Stimulated activated CD8-positive, alpha-beta memory T cell treated with anti-CD3 and anti-CD28 coated beads, Interleukin-15, amount 100 ng/mL, for 48 hours (primary cell): ENCODE measurements around the gene MYZAP.

Experiments
- DNase-seq, 2 donors: peaks; one replicate each; pipeline ENCODE4 v3.0.0-alpha.2; 2020; ENCODE audit warnings: low read depth in 2 of 2

The MYZAP gene

DNA sequence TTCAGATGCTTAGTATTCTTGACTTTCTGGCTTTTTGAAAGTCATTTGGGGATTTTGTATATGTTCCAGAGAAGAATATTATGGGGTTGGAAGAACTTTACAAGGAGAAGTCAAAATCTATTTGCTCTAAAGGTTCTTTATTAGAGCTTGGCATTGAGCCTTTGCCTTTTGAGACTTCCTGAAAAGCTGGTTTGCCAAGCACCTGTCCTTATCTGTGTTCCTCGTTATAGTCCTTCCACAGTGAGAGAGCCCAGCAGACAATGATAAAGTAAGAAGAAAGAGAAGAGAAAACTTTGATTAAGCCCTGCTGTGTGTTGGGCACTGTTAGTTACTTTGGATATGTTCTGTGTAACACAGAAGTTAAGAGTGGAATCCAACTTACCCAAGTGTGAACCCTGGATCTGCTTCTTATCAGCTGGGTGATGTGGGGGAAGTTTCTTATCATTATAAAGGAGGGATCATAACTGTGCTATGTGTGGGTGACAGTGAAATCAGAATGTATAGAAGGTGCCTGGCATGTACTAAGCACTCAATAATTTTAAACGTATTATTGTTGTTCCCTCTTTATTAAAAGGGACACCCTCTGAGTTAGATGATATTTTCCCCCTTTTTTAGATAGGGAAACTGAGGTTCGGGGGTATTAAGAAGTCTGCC, 70.5 kb downstream of the MYZAP start:
- no peak for DNase-seq

DNA sequence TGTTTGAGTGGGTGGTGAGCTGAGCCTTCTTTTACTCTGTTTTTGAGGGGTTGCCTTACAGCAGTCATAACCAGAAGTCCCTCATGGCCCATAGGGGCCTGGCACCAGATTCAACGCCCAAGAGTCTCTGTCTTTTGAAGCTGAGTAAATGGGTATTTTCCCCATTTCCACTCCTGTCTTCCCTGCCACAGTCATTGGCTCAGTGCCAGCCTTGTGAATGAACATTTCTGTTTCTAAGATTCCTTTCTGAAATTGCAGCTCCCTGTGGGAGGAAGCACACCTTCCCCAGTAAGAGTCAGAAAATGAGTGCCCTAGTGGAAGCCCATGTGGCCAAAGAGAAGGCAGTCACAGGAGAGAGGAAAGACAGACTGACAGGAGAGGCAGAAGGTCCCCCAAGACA, 71.1 kb downstream of the MYZAP start:
- no peak for DNase-seq

DNA sequence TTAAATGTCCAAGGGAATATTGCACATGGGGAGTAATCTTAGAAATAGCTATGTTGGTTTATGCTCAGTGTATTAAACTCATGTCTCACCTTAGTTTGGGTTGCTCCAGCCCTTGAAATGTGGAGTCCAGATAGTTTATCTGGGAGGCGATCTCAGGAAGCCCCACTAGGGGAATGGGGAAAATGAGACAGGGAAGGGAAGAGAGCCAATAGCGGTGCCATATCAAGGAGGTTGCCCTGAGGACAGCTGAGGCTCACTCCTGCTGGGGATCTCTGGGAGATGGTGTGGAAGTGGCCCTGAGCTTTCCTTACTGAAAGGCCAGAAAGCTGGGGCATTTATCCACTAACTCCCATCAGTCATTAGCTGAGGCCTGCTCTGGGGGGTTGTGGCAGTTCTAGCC, 71.6 kb downstream of the MYZAP start:
- no peak for DNase-seq

DNA sequence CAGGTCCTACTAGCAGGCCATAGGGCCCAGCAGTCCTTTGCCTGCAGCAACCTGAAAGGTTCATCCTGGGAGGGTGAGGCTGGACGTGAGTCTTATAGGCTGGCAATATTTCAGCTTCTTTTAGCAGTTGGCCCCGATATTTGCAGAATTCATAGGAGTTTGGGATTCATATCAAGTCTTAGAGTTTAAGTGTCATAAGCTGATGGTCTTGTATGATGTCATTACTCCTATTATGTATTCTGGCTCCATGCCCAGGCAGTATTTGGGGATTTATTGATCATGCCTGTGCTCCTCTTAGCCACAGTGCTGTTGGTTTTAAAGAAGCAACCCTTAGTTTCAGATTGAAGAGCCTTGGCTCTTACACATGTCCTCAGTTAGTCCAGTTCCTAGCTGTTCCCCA, 73.5 kb downstream of the MYZAP start:
- DNase-seq, result no peak

DNA sequence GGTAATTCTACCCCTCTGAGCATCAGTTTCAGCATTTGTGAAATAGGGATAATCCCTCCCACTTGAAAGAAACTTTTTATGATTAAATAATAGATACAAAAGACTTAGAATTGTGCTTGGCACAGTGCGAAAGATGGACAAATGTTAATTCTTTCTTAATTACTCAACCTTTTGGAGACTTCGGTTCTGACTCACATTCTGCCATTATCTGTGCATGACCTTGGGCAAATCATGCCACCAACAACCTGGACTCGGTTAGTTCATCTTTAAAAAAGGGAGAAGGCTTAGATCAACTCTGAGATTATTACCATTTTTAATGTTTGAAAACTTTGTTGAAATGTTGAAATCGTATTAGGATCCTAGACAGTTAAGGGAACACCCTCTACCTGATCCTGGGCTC, 74.2 kb downstream of the MYZAP start:
- DNase-seq, result no peak

DNA sequence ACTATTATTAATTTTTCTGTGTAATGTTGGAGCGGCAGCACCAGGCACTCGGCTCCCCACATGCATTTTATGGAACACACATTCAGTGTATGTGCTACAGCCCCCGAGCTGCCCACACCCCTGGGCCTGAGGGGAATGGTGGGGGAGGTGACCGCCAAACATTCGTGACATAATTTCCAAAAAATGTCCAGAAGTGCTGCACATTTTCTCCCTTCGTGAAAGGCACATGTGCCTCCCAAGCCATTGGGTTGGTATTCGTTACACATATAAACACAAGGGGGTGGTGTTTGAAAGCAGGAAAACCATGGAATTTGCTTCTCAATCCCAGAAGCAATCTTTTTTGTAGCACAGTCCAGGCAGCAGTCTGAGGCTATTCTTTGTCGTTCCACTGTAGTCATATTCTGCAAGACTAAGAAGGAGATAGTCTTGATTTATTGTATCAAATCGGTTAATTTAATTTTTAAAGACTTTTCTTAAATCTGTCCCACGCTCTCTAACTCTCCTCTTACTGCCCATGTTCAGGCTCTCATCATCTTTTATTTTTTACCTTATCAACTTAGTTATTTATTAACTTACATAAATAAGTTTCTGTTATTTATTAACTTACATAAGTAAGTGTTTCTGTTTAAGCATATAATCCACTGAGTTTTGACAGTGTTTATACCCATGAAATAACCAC, 75.6 kb downstream of the MYZAP start:
- DNase-seq, result no peak

DNA sequence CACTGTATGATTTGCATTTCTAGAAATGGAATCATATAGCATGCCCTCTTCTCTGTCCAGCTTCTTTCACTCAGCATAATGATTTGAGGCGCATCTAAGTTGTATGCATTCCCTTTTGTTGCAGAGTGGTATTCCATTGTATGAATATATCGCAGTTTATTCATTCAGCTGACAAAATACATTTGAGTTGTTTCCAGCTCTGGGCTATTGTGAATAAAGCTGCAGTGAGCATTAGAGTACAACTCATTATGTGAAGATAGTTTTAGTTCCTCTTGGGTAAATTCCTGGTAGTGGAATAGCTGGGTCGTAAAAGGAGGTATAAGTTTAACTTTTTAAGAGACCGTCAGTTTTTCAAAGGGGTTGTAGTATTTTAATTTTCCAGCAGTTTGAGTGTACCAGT, 76.3 kb downstream of the MYZAP start:
- no peak for DNase-seq

DNA sequence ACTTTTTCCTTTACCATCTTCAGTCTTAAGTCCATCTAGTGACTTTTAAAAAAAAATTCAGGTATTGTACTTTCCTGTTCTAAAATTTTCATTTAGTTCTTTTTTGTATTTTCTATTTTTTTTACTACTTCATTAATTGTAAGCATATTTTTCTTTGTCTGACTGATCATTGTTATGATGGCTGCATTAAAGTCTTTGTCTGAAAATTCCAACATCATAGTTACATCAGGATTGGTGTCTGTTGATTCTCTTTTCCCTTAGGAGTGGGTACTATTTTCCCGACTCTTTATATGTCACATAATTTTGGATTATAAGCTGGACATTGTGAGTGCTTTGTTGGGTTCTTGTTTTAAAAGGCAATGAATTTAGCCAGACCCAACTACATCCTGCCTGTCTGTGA, 79.9 kb downstream of the MYZAP start:
- DNase-seq, result no peak

DNA sequence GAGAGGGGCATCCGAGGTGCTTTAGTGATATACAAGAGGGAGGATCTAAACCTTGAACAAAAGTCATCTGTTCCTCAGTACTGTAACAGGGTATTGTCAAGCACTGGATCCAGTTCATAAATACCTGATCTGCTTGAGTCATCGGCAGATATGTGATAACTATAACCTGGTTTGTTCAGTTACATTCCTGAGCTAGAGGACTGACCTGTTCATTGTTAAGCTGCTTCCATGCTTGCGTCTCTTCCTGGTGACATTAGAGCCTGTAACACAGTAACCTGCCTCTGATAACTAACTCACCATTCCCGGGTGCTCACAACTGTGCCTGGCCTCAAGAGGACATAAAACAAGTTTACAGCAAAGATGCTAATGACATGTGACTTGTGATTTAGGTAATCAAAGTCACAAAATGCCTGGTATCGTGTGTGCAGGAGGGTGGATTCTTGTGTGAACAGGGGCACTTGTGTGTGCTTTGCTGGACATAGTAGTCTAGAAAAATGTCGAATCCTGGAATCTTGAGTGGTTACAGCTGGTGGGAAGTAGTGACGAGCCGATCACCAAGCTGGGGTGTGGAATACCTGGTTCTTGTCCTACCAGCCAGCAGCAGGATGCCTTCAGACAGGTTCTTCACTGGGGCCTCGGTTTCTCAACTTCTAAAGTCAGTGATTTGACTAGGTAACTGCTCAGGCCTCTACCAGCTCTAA, 83.9 kb downstream of the MYZAP start:
- DNase-seq, result no peak

DNA sequence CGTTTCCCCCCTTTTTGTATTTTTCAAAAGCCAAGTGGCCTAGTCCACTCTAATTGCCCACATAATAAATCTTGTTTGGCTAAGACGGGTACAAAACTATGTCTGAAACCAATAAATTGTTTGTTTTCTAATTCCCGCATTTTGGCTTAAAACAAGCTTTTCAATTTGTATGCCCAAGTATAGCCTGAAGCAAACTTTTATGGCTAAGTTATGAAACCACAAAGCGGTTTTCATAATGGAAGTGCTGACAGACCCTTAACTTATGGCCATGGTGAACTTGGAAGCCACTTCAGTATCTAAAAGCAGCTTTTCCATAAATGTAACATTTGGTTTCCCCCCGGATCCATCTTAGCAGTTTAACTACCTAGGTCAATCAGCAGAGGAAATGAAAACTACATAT, 84.9 kb downstream of the MYZAP start:
- no peak for DNase-seq

DNA sequence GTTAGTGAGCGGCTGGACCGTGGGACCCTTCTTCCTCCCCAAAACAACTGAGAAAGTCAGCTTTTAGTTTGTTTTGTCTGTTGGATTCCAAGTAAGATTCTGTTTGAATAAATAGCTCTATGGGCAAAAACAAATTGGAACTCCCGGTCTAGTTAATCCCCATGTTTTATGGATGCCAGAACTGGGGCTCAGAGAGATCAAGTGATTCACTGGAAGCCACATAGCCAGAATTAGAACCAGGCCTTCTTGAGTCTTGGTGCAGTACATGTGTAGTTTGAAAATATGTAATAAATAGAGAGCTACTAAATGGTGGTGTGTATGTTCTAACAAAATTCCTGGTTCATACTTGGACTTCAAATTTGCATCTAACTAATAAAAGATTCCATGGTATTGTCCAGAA, 85.5 kb downstream of the MYZAP start:
- DNase-seq, result no peak

DNA sequence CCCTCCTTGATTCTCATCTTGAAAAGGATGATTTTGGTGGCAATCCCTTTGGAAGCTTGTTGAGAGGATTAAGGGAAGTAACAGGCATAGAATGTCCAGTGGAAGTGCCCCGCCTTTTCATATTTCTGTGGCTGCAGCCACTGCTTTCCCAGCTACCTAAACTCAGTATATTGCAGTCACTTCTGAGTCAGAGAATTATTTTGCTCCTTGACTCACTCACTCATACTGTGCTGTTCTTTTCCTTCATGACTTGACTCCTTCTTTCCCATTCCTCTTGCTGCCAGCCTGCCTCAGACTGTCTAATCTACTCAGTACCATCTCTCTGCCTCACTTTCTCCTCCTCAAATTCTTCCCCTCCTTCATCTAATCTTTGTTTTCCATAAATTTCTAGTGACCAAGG, 88.3 kb downstream of the MYZAP start:
- DNase-seq, result no peak

DNA sequence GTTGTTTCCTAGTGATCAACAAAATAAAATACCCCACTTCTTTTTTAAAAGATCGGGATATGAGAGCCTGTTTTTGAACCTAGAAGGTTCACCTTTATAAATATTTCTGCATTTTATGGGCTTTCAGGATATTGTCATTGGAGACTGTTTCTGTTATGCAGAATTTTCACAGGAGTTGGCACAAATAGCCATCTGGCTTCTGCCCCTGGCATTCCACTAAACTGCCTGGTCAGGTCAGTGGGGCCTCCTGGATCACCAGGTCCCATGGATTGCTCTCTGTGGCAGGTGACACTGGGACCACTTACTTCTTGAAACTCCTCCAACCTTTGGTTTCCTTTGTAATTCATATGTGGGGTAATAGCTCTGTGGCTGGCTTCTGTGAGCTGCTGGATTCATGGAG, 89.3 kb downstream of the MYZAP start:
- DNase-seq, result no peak

DNA sequence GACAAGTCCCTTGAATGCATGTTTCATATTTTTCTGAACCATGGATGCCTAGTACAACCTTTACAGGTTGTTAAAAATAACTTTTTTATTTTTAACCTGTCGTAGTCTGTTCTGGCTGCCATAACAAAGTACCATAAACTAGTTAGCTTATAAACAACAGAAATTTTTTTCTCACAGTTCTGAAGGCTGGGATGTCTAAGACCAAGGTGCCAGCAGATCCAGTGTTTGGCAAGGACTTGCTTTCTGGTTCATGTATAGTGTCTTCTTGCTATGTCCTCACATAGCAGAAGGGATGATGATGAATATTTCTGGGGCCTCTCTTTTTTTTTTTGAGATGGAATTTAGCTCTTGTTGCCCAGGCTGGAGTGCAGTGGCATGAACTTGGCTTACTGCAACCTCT, 91.8 kb downstream of the MYZAP start:
- DNase-seq, result no peak

DNA sequence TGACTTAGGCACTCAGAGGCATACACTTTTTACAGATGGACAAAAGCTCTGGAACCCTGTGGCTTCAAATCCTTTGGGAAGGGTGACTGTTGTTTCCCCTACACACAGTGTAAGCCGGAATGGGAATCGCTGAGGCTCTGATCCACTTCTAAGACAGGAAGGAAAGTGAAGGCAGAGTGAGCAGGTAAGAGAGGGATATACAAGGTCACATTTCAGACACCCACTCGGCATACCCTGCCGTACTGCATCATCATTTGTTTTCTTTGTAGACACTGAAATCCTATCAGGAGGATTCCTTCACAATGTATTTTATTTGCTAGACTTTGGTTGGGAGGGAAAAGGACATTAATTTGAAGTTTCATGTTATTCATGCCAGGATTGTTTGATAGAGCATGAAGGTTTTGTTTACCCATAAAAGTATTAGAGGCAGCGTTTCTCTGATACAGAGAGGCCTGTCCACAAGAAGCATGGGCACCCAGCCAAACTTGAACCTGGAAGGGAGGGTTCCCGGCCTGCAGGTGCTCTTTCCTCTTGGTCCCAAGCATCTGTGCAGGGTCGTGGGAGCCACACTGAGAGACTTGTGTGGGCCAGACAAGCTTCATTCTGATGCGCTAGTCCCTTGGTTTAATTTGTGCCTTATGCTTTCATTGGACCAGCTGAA, 92.9 kb downstream of the MYZAP start:
- DNase-seq, result no peak

DNA sequence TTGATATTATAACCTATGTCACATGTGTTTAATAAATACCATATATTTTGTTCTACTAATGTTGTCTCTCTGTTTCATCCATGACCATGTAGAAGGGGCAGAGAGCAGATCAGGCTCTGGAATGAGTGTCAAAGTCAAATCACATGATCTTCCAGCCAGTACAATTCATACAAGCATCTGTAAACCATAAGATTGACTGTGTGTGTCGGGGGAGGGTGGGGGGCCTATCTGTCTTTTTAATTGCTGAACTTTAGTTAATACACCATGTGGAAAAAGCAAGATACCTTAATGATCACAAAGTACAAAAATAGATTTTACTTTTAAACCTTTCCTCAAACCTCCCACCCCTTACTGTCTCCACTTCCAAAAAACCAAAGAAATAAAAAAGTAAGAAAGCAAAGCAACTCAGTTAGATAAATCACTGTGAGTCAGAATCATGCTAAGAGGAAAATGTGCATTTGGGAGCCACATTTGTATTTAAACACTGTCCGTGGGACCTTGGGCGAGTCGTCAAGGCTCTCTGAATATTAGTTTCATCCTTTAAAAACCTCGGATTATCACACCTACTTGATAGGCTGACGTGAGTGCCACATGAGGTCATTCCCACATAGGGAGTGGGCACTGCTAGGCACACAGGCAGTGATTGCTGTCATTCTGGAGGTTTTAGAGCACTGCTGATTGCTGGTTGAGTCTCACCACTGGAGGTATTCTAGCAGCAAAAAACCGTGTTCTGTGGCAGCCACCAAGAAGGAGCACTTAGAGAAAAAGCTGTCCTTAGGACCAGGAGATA, 93.8 kb downstream of the MYZAP start:
- no peak for DNase-seq

DNA sequence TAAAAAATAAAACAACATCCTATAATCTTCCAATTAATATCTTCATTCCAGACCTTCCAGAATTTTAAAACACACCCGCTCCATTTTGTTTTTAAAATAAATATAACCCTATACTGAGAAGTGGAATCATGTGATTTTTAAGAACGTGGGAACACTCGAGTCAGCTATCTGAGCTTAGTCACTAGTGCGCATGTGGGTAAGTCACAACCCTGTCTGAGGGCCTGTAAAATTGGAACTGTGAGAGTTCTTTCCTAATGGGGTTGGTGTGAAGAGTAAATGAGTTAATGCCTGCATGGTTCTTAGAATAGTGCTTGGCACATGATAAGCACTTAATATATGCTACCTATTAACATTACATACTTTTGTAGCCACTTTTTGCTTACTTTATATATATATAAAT, 95.0 kb downstream of the MYZAP start:
- DNase-seq, result no peak

DNA sequence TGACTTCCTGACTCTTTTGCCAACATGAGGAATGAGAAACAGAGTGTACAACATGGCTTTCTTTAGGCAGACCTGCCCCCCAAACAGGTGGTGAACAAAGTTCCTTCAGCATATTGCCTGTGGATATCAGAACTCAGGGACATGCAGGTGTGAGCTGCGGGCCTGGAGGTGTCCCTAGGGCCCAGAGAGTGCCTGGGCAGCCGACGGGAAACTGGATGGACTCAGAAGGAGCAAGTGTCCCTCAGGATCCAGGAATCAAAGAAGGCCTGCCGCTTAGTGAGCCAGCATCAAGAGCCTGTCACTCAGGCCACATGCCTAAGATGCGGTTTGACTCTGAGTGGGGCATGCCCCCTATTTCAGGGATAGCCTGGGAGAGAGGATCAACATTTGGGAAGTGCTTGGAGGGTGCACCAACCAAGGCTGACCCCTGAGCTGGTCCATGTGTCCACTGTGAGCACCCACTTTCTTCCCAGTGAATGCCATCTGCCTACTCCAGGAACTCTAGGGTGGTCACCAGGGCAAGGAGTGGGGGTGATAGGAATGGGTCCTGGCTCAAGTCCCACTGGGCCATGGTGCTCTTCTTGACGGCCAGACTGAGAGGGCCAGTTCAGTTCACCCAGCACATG, 98.8 kb downstream of the MYZAP start:
- DNase-seq, result no peak

DNA sequence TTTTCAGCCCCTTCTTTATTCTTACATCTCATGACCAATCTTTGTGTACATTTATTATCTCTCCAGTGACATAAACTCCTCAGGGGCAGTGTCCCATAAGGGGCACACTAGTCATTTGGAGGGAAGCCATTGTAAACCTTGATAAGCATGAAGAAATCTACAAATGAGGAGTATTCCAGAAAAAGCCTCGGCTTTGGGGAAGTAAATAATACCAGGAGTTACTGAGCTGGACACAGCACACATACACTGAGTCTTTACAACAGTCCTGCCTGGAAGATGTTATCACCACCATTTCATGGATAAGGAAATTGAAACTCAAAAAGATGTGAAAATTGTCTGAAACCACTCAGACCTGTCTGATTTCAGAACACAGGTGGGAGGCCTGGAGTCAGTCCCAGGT, 99.4 kb downstream of the MYZAP start:
- no peak for DNase-seq

DNA sequence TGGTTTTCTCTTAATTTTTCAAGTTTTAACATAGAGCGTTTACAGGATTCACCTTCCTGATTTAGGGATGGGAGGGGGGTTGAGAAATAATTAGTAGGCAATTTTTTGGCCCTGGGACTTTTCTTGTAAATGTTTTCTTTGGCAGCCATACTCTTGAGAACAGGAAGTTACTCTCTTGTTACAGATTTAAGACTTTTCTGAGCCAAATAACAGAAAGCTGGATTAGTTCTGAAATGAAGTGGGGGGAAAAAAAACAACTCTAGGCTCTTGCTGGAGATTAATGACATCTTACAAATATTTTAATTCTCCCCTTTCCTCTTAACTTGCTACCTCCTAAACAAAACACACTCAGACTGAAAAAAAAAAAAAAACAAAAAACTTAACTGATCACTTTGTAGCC, 101.0 kb downstream of the MYZAP start:
- no peak for DNase-seq

DNA sequence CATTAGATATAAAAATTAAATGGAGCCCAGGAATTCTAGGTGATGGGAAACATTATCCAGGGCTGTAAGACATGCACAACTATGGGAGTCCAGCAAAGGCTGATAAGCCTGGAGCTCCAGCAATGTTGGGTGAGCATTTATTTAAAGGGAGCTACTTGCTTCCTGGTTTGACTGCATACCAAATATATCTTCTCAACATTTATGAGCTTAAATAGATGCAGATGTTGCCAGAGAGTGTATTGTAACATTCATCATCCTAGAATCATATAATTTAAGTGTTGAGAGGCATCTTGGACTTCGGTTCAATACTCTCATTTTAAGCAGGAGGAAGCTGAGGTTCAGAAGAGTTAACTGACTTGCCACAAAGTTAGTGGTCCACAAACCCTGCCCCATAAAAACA, 102.6 kb downstream of the MYZAP start:
- no peak for DNase-seq

DNA sequence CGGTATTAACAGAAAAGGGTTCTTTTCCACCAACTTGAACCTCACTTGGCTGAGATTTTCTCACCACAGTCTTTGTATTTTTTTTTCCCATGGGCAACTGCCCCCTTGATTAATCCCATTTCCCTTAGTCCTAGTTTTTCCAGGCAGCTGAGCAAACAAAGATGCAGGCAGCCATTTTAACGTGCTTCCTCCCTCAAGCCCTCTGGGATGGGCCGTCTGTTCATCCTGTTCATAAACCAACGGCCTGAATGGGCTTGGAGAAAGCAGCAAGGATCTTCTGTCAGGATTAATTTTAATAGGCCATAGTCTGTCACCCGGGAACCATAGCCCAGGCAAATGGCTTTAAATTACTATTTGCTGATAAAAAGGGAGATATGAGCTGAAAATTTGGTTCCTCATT, 104.4 kb downstream of the MYZAP start:
- no peak for DNase-seq
